GM12874 (cell line): ENCODE results near the gene SMC2.

Experiments used
- TF ChIP-seq, protein P1 (sequence below): IDR thresholded peaks from 2 replicates; pipeline ENCODE4 v1.5.1; 2011; ENCODE audit warnings: low read depth, mild to moderate bottlenecking, control low read depth, low read length, moderate library complexity; ENCODE audit not compliant: insufficient read depth

Gene SMC2

DNA sequence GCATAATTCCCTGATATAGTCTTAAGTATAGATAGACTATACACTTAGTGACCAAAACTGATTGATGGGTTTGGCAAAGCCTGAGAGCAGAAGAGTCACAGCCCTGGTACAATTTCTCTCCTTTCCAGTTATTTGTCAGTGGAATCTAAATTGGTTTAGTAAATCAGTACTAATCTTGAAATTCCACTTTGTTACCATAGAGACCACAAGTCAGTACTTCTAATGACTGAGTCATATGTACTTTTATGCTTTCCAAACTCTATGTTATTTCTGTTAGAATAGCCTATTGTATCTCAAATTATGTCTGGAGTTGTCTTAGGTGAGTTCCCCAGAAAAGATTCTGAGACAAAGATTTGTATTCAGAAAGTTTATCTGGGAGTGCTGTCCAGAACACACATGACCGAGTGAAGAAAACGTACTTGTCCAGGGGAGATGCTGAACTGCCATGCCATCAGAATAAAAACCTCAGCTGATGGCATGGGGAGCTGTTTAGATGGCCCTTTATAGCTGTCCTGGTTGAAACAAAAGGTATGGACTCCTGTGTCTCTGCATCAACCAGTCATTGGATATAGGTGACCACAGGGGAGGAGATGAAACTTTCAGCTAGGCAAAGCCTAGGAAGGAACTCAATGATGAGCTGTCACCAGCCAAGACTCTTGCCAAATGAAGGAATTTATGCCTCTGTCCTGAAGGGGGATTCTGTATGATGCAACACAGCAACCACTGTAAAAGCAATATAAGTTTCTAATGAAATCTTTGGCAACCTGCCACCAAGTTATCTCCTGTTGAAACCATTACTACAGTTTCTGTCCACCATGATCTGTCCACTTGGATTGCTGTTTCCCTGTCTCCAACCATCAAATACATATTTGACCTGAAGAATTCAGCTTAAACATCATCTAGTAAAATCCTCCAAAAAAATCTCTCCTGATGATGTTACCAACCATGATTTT, 18.0 kb upstream of the SMC2 start:
- TF ChIP-seq, protein P1, sequence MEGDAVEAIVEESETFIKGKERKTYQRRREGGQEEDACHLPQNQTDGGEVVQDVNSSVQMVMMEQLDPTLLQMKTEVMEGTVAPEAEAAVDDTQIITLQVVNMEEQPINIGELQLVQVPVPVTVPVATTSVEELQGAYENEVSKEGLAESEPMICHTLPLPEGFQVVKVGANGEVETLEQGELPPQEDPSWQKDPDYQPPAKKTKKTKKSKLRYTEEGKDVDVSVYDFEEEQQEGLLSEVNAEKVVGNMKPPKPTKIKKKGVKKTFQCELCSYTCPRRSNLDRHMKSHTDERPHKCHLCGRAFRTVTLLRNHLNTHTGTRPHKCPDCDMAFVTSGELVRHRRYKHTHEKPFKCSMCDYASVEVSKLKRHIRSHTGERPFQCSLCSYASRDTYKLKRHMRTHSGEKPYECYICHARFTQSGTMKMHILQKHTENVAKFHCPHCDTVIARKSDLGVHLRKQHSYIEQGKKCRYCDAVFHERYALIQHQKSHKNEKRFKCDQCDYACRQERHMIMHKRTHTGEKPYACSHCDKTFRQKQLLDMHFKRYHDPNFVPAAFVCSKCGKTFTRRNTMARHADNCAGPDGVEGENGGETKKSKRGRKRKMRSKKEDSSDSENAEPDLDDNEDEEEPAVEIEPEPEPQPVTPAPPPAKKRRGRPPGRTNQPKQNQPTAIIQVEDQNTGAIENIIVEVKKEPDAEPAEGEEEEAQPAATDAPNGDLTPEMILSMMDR, result no peak

DNA sequence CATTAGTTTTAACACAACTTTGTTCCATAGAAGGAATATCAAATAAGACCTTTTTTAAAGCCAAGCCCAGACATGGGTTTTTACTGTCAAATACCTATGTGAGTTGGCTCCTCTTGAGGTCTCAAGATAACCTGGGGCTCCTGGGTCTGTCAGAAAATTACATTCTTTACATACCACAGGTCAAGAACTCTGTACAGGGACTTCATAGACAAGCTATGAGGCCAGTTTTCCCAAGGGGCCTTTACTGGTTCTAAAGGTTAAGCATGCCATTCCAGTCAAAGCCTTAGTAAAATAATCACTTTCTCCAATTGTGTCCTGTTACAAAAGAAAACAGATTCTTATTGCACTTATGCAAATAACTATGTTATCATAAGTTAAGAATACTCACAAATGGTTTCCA, 15.5 kb upstream of the SMC2 start:
- TF ChIP-seq, protein P1, result no peak

DNA sequence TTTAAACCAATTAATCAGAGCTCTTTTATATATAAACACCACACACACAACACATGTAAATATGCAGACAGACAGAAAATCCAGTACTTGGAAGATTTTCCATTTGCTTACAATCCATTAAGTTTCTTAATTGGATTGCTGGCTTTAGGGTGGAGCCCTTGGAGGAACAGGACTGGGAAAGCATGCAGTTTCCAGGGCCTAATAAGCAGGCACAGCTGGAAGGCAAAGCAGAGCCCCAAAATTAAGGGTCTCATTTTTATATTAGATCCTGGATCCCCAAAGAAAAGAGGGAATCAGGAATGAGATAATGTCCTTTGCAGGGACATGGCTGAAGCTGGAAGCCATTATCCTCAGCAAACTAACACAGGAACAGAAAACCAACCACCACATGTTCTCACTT, 13.1 kb upstream of the SMC2 start:
- TF ChIP-seq, protein P1, result no peak

DNA sequence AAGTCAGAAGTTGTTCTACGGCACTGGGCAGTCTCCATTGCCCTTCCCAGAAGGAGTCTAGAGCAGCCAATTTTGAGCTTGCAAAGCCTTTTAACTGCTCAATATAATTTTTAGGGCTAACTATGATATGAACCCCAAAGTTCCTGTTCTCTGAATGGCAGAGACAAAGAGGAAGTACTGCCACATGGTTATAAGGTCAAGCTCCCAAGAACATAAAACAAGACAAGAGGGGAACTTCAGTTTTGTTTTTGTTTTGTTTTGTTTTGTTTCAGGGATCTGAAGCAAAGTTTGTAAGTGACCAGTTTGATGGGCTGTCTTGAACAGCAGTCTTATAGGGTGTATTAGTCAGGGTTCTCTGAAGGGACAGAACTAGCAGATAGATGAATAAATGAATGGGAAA, 11.9 kb upstream of the SMC2 start:
- TF ChIP-seq, protein P1, result no peak

DNA sequence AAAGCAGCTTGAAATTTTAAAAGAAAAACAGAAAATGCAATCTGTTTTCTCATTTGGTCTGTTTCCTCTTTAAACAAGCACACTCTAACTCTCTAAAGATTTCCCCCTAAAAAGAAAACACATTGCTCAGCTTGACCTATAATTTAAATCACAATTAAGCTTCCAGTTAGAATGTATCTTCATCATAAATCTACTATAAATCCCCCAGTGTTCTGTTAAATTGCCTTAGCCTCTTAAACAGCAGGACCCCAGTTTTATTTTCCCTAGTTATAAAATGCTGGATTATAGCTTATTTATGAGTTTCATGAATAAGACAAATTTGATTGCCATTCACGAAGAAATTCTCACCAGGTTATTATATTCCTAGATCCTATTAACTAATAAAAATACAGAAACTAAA, 8.6 kb upstream of the SMC2 start:
- TF ChIP-seq, protein P1, result no peak

DNA sequence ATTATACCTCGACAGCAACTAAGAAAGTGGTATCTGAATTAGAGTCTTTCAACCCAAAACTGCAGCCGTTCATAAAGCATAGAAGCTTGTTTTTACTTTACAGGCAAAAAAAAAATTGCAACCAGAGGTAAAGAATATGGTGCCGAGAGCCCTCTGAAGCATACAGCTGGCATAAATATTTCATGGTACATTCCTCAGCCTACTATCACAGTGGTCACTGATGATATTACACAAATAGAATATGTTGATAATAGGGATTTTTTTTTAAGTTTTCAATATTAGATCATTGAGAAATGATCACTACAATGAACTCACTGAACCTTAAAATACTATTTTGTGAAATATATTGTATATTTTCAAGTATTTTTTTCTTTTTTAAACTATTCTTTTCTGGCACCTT, 6.2 kb upstream of the SMC2 start:
- TF ChIP-seq, protein P1, result no peak

DNA sequence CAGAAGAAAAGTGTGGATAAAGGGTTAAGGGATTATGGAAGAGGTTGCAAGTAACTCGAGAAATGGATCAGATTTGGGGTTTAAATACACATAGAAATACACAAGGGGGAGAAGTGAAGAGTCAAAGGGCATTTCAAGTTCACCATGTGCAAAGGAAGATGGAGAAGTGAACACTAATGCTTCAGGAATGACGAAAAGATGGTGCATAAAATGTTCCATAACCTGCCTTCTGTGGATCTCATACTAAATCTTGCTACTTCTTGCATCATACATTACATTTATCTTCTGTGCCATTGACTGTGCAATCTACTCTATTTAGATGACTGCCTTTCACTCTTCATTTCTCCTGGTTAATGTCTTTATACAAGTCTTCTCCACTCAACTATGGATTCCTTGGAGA, 5.7 kb upstream of the SMC2 start:
- TF ChIP-seq, protein P1, result no peak
